GM23248 (cell line): ENCODE measurements around the gene MPDZ. TPM values are rescaled to one million over a fixed set of nuclear protein-coding genes. Genes with fewer than 3 reads are reported as not detected.
"Not testable (repeated sequence)": the region's sequence is repeated elsewhere in the genome, so short reads cannot be mapped to it uniquely, and the experiment has no call there.

Experiments used
- DNase-seq: peaks from one replicate; pipeline ENCODE4 v3.0.0-alpha.2; 2015
- H2AFZ ChIP-seq: fragments of 200-600 bp; sonication (generic); 2 replicates; pipeline ENCODE4 v1.6.1; 2016; ENCODE audit warnings: antibody characterized with exemption
- H3F3A ChIP-seq: fragments of 200-600 bp; sonication (generic); 2 replicates; pipeline ENCODE4 v1.6.1; 2016; ENCODE audit warnings: mild to moderate bottlenecking, antibody characterized with exemption, mixed run types; ENCODE audit not compliant: insufficient read depth
- H3K27ac ChIP-seq: fragments of 200-600 bp; sonication (generic); 2 replicates; pipeline ENCODE4 v1.5.1; 2016; ENCODE audit warnings: mild to moderate bottlenecking
- H3K27me3 ChIP-seq: fragments of 200-600 bp; sonication (generic); replicated peaks from 2 replicates; pipeline ENCODE4 v1.6.1; 2016; ENCODE audit warnings: mild to moderate bottlenecking; ENCODE audit not compliant: insufficient read depth
- H3K36me3 ChIP-seq: fragments of 200-600 bp; sonication (generic); 2 replicates; pipeline ENCODE4 v1.6.1; 2016; ENCODE audit warnings: low read depth, mild to moderate bottlenecking
- H3K4me1 ChIP-seq: fragments of 200-600 bp; sonication (generic); 2 replicates; pipeline ENCODE4 v1.6.1; 2016; ENCODE audit warnings: mild to moderate bottlenecking; ENCODE audit not compliant: insufficient read depth
- H3K4me2 ChIP-seq: fragments of 200-600 bp; sonication (generic); one replicate; pipeline ENCODE4 v1.6.1; 2016; ENCODE audit warnings: mild to moderate bottlenecking; ENCODE audit not compliant: unreplicated experiment
- H3K4me3 ChIP-seq: fragments of 200-600 bp; sonication (generic); 2 replicates; pipeline ENCODE4 v1.5.1; 2016; ENCODE audit warnings: mild to moderate bottlenecking
- H3K79me2 ChIP-seq: fragments of 200-600 bp; sonication (generic); 2 replicates; pipeline ENCODE4 v1.6.1; 2016; ENCODE audit warnings: mild to moderate bottlenecking; ENCODE audit not compliant: insufficient read depth
- H3K9ac ChIP-seq: fragments of 200-600 bp; sonication (generic); 2 replicates; pipeline ENCODE4 v1.6.1; 2016; ENCODE audit warnings: mild to moderate bottlenecking
- H3K9me2 ChIP-seq: fragments of 200-600 bp; sonication (generic); 2 replicates; pipeline ENCODE4 v1.6.1; 2016; ENCODE audit warnings: mixed run types, mild to moderate bottlenecking, moderate library complexity; ENCODE audit not compliant: insufficient read depth
- H3K9me3 ChIP-seq: fragments of 200-600 bp; sonication (generic); one replicate; pipeline ENCODE4 v1.6.1; 2017; ENCODE audit warnings: low read depth
- H4K20me1 ChIP-seq: fragments of 200-600 bp; sonication (generic); 2 replicates; pipeline ENCODE4 v1.6.0; 2016; ENCODE audit not compliant: insufficient read depth
- EZH2 ChIP-seq: fragments of 200-600 bp; sonication (generic); IDR thresholded peaks from 2 replicates; pipeline ENCODE4 v1.6.1; 2018; ENCODE audit warnings: antibody characterized with exemption, mild to moderate bottlenecking; ENCODE audit not compliant: insufficient read depth, poor library complexity, severe bottlenecking
- EZH2phosphoT487 ChIP-seq: fragments of 200-600 bp; sonication (generic); IDR thresholded peaks from 2 replicates; pipeline ENCODE4 v1.6.1; 2018; ENCODE audit warnings: antibody characterized with exemption, moderate library complexity, mild to moderate bottlenecking, low read depth; ENCODE audit not compliant: insufficient read depth
- WGBS, 2 experiments: methylation state at CpG; one replicate each; pipeline ENCODE4 v1.1.6; 2015 to 2017; ENCODE audit warnings: low lambda C conversion rate in 2 of 2, low coverage in 1 of 2; ENCODE audit errors: missing lambda C conversion rate in 2 of 2; 5-methylcytosine and 5-hydroxymethylcytosine counted together
- in situ Hi-C: fragments of 300-500 bp; cut with MboI; formaldehyde crosslinking; loops from 2 replicates; pipeline ENCODE4 v1.15.0; 2020
- polyA plus RNA-seq: library from polyadenylated mRNA; unstranded; fragments of >200 nt; fragmentation: Nextera tagmentation; extraction: Ambion mirVana; gene quantifications from 2 replicates; pipeline ENCODE4 v1.2.1, GENCODE V29; 2016
- total RNA-seq: library from RNA; depleted of rRNA; stranded (reverse); fragments of >200 nt; shearing (Covaris generic); gene quantifications from 2 replicates; pipeline ENCODE4 v1.2.3, GENCODE V29; 2014

MPDZ gene
- total and polyA plus RNA-seq, 2 experiments from 2014 or later, result 17.2 to 31.9 TPM

DNA sequence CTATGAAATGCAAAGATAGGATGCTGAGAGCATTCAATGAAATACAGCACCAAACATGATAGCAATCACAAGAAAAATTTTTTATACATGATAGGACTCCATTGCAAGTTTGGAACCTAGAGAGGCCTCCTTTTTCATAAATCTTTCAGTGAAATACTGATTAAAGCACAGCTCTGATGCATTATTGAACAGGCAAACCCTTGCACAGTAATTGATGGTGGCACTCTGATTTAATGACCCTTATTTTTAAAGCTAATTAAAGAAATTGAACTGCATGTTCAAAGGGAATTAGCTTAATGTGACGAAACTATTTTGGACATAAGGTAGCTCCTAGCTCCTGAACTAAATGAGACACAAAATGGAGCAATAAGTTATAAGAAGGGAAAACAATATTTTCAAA, 44.6 kb downstream of the MPDZ start:
- Histone ChIP-seq H3K9me2 (no peaks in the 10 kb centered on the region), H3K4me1 (no peaks in the 10 kb centered on the region), H3K9me3 (no peaks in the 10 kb centered on the region), H3K4me3 (no peak overlapping the region), H4K20me1 (no peaks in the 10 kb centered on the region), H3K27ac (no peak overlapping the region), H3K9ac (no peak overlapping the region), H3K27me3 (no peaks in the 10 kb centered on the region), H3K4me2 (no peak overlapping the region), H3K79me2 (no peaks in the 10 kb centered on the region), H3K36me3 (no peaks in the 10 kb centered on the region), H2AFZ (no peak overlapping the region), H3F3A (no peaks in the 10 kb centered on the region)
- TF ChIP-seq EZH2, result no peak
- TF ChIP-seq EZH2phosphoT487, result no peak
- in situ Hi-C loops, result no loop called here
- 97 to 100% methylated on average over 1 of the region's 1 CpG for WGBS, 2 experiments
- DNase-seq, result no peak

DNA sequence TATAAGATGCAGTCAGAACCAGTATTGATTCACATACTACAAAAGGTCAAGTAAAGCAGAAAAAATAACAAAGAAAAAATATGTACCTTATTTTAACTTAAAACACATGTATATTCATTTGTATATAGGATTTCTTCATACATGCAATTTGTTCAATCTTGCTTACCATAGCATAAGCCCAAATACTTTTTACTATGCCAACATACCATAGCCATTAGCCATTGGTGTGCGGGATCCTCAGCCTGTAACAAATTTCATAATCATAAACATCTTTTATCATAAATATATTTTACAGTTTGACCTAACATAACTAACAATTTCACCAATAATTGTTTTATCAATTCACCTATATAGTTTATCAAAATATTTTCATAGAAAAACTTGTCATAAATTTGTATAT, 51.1 kb downstream of the MPDZ start:
- H2AFZ ChIP-seq, result no peak overlapping the region
- H3K4me1 ChIP-seq, result no peaks in the 10 kb centered on the region
- in situ Hi-C loops, result no loop called here
- no peaks in the 10 kb centered on the region for H3K9me3 ChIP-seq
- H3K9me2 ChIP-seq, result no peaks in the 10 kb centered on the region
- no peaks in the 10 kb centered on the region for H3K27me3 ChIP-seq
- no peak overlapping the region for H3K4me2 ChIP-seq
- DNase-seq, result no peak
- H3K36me3 ChIP-seq, result no peaks in the 10 kb centered on the region
- TF ChIP-seq EZH2 (no peak), EZH2phosphoT487 (no peak)
- H3K4me3 ChIP-seq, result no peak overlapping the region
- no peaks in the 10 kb centered on the region for H3K79me2 ChIP-seq
- WGBS, 2 experiments, result 92 to 95% methylated on average over 1 of the region's 1 CpG
- no peaks in the 10 kb centered on the region for H4K20me1 ChIP-seq
- no peaks in the 10 kb centered on the region for H3F3A ChIP-seq
- no peak overlapping the region for H3K27ac ChIP-seq
- H3K9ac ChIP-seq, result no peak overlapping the region

DNA sequence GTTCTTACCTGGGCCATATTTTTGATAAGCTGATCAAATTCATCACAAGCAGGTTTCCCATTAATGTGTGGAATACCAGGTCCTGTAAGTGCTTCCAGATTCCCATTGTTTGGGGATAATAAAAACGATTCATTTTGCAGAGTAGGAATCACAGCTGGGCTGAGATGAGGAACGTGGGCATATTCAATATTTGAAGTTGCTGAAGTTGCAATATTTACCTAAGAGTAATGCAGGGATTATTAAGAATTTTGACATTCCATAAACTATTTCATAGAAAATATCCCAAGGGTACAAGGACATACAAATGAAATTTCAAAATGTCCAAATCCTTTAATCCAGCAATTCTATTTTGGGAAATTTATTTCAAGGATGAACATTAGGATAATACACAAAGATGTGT, 55.1 kb downstream of the MPDZ start:
- Histone ChIP-seq H3K4me1 (no peaks in the 10 kb centered on the region), H3F3A (no peaks in the 10 kb centered on the region), H3K27me3 (no peaks in the 10 kb centered on the region), H3K9me2 (no peaks in the 10 kb centered on the region), H3K9ac (no peak overlapping the region), H3K4me3 (no peak overlapping the region), H3K36me3 (peaks cover 12% of the 10 kb centered on the region; the same call in 1 of the 2 replicates), H3K79me2 (no peaks in the 10 kb centered on the region), H3K9me3 (no peaks in the 10 kb centered on the region), H4K20me1 (no peaks in the 10 kb centered on the region), H2AFZ (no peak overlapping the region), H3K4me2 (no peak overlapping the region), H3K27ac (no peak overlapping the region)
- 51 to 55% methylated on average over 2 of the region's 2 CpGs for WGBS, 2 experiments
- in situ Hi-C loops, result no loop called here
- no peak for DNase-seq
- TF ChIP-seq EZH2phosphoT487 (no peak), EZH2 (no peak)

DNA sequence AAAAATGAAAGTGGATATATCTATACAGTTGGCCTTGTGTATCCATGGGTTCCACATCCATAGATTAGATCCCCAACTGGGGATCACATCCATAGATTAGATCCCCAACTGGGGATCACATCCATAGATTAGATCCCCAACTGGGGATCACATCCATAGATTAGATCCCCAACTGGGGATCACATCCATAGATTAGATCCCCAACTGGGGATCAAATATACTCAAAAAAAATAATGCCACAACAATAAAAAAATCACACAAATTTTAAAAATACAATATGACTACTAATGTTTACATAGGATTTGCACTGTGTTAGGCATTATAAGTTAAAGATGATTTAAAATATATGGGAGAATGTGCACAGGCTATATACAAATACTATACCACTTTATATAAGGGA, 56.8 kb downstream of the MPDZ start:
- H3K9me3 ChIP-seq, H2AFZ ChIP-seq, H4K20me1 ChIP-seq, H3K4me2 ChIP-seq, H3K4me3 ChIP-seq, H3F3A ChIP-seq, in situ Hi-C loops, H3K27ac ChIP-seq, H3K4me1 ChIP-seq, H3K9me2 ChIP-seq, H3K79me2 ChIP-seq, H3K9ac ChIP-seq, H3K27me3 ChIP-seq, DNase-seq: not testable (repeated sequence)
- peaks cover 23% of the 10 kb centered on the region; the same call in 1 of the 2 replicates for H3K36me3 ChIP-seq

DNA sequence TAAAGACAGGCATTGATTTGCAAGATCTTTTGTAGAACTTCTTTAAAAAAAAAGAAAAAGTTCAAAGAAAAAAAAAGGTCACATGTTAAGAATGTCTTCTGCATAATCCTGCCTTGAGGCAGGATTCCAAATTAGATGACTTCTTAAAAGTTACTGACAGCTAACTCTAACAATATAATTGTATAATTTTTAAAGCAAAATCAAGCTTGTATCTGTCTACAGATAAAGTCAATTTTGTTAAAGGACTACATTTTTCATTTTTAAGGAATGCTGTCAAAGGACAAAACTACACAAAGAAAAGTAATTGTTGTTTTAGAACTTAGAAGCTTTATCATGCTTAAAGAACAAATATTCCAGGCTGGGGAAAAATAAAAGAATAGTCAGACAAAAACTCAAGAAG, 57.8 kb downstream of the MPDZ start:
- peaks cover 23% of the 10 kb centered on the region for H3K36me3 ChIP-seq
- no peaks in the 10 kb centered on the region for H3K9me2 ChIP-seq
- H4K20me1 ChIP-seq, result no peaks in the 10 kb centered on the region
- no peak overlapping the region for H3K4me2 ChIP-seq
- H3F3A ChIP-seq, result no peaks in the 10 kb centered on the region
- in situ Hi-C loops, result no loop called here
- no peaks in the 10 kb centered on the region for H3K4me1 ChIP-seq
- no peak for TF ChIP-seq EZH2phosphoT487
- TF ChIP-seq EZH2, result no peak
- H2AFZ ChIP-seq, result no peak overlapping the region
- no peak for DNase-seq
- H3K9ac ChIP-seq, result no peak overlapping the region
- no peak overlapping the region for H3K4me3 ChIP-seq
- H3K27ac ChIP-seq, result no peak overlapping the region
- H3K9me3 ChIP-seq, result no peaks in the 10 kb centered on the region
- H3K79me2 ChIP-seq, result no peaks in the 10 kb centered on the region
- H3K27me3 ChIP-seq, result no peaks in the 10 kb centered on the region
